ENCODE measurements around the gene PCNX2. TPM values are rescaled to one million over a fixed set of nuclear protein-coding genes. Genes with fewer than 3 reads are reported as not detected.

Gene PCNX2
- total and polyA plus RNA-seq, 2 of the 13 experiments (the other 11 are each of a cell fraction or from before 2014, with no cell fraction given), result 0.11 to 0.42 TPM

DNA sequence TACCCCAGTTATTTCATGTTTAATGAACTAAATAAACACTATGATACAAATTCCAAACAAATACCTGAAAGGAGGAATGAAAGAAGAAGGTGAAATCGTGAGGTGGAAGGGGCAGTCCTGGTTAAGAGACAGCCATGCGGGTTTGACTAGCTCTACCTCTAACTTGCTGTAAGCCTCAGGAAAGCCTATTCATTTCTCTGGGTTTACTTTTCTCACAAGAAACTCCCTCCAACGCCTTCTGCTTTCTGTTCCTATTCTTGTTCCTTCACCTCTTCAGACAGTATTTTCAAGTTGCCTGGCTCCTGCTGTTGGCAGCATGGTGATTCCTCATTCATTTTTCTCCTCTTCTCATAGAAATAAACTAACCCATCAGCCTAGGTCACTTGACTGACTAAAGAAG is 252.7 kb downstream of the PCNX2 start (continued):
- TF ChIP-seq, protein P1, sequence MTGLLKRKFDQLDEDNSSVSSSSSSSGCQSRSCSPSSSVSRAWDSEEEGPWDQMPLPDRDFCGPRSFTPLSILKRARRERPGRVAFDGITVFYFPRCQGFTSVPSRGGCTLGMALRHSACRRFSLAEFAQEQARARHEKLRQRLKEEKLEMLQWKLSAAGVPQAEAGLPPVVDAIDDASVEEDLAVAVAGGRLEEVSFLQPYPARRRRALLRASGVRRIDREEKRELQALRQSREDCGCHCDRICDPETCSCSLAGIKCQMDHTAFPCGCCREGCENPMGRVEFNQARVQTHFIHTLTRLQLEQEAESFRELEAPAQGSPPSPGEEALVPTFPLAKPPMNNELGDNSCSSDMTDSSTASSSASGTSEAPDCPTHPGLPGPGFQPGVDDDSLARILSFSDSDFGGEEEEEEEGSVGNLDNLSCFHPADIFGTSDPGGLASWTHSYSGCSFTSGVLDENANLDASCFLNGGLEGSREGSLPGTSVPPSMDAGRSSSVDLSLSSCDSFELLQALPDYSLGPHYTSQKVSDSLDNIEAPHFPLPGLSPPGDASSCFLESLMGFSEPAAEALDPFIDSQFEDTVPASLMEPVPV (CRISPR knock-in tag; IDR thresholded peaks at IDR 0.05), result no peak
- TF ChIP-seq SMYD3 (CRISPR knock-in tag; IDR thresholded peaks at IDR 0.05), result no peak
- TF ChIP-seq NRL (CRISPR knock-in tag; IDR thresholded peaks at IDR 0.05; ENCODE audit: borderline replicate concordance), result no peak
- TF ChIP-seq ZNF670 (CRISPR knock-in tag; IDR thresholded peaks at IDR 0.05; ENCODE audit: borderline replicate concordance), result no peak
- TF ChIP-seq ELF3 (CRISPR knock-in tag; IDR thresholded peaks at IDR 0.05), result no peak
- TF ChIP-seq ETV6 (CRISPR knock-in tag; conservative IDR thresholded peaks at IDR 0.05), result no peak
- TF ChIP-seq ATF1 (CRISPR knock-in tag; IDR thresholded peaks at IDR 0.05), result no peak
- no peak for TF ChIP-seq ZBTB21 (CRISPR knock-in tag; IDR thresholded peaks at IDR 0.05)
- TF ChIP-seq ZNF556 (CRISPR knock-in tag; IDR thresholded peaks at IDR 0.05; ENCODE audit: borderline replicate concordance), result no peak
- TF ChIP-seq MYNN (CRISPR knock-in tag; IDR thresholded peaks at IDR 0.05; ENCODE audit: low read depth), result no peak
- no peak for TF ChIP-seq FOXC1 (CRISPR knock-in tag; IDR thresholded peaks at IDR 0.05; ENCODE audit: borderline replicate concordance)

DNA sequence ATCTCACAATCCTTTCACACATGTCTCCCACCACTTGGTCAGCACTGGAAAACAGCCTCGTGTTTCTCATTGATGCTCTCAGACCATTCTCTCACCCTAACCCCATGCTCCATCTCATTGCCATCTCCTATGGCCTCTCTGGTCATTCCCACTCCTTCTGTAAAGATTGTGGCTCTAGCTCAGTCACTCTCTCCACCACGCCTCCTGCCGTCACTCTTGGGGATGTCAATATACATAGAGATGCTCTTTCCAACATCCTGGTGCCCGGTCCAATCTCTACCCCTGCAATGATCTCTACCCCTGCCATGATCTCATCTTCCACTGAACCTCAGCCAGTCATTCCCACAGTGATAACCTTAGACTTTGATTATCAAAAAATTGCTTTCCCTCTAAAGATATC is 255.0 kb downstream of the PCNX2 start:
- WGBS (ENCODE audit: low lambda C conversion rate), result 6% methylated on average over 4 of the region's 4 CpGs
- H3K27ac ChIP-seq (ENCODE audit: extremely low read length, insufficient read depth, low read length), result no peak overlapping the region
- no TSS peak for BruUV-seq (replicated peaks)
- H3K9ac ChIP-seq (ENCODE audit: insufficient read depth, low read depth, low read length), result no peak overlapping the region
- H2AFZ ChIP-seq (ENCODE audit: low read length), result no peak overlapping the region
- ATAC-seq (no peak), DNase-seq (ENCODE audit: low spot score) (no peak), FAIRE-seq (no peak)
- H3K27me3 ChIP-seq (ENCODE audit: control insufficient read depth in 1 of 2, insufficient read depth in 2 of 2, low read length in 2 of 2), result no peaks in the 10 kb centered on the region
- in situ Hi-C loops (cut with HindIII; ENCODE audit: extremely low pct_ligation_motif_present, low pct_unique_long_range_greater_than_20kb) (no loop called here), intact Hi-C loops (cut with micrococcal nuclease; ENCODE audit: unreplicated experiment) (no loop called here)
- TF ChIP-seq, protein P2, sequence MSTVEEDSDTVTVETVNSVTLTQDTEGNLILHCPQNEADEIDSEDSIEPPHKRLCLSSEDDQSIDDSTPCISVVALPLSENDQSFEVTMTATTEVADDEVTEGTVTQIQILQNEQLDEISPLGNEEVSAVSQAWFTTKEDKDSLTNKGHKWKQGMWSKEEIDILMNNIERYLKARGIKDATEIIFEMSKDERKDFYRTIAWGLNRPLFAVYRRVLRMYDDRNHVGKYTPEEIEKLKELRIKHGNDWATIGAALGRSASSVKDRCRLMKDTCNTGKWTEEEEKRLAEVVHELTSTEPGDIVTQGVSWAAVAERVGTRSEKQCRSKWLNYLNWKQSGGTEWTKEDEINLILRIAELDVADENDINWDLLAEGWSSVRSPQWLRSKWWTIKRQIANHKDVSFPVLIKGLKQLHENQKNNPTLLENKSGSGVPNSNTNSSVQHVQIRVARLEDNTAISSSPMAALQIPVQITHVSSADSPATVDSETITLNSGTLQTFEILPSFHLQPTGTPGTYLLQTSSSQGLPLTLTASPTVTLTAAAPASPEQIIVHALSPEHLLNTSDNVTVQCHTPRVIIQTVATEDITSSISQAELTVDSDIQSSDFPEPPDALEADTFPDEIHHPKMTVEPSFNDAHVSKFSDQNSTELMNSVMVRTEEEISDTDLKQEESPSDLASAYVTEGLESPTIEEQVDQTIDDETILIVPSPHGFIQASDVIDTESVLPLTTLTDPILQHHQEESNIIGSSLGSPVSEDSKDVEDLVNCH (CRISPR knock-in tag; IDR thresholded peaks at IDR 0.05), result no peak
- TF ChIP-seq, protein P3, sequence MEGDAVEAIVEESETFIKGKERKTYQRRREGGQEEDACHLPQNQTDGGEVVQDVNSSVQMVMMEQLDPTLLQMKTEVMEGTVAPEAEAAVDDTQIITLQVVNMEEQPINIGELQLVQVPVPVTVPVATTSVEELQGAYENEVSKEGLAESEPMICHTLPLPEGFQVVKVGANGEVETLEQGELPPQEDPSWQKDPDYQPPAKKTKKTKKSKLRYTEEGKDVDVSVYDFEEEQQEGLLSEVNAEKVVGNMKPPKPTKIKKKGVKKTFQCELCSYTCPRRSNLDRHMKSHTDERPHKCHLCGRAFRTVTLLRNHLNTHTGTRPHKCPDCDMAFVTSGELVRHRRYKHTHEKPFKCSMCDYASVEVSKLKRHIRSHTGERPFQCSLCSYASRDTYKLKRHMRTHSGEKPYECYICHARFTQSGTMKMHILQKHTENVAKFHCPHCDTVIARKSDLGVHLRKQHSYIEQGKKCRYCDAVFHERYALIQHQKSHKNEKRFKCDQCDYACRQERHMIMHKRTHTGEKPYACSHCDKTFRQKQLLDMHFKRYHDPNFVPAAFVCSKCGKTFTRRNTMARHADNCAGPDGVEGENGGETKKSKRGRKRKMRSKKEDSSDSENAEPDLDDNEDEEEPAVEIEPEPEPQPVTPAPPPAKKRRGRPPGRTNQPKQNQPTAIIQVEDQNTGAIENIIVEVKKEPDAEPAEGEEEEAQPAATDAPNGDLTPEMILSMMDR (CRISPR knock-in tag; IDR thresholded peaks at IDR 0.05), result 0 out of 2 replicates have a peak, but pooled peaks have one; percentile 9
- no peaks in the 10 kb centered on the region for H3K36me3 ChIP-seq (replicated peaks in 1 of 2; ENCODE audit: control insufficient read depth in 1 of 2, insufficient read depth in 2 of 2, low read length in 2 of 2)
- no peaks in the 10 kb centered on the region for H4K20me1 ChIP-seq (ENCODE audit: insufficient read depth, low read length)
- no peak overlapping the region for H3K4me2 ChIP-seq (ENCODE audit: low read depth, low read length)
- no peak overlapping the region for H3K4me3 ChIP-seq (replicated peaks in 1 of 3; ENCODE audit: insufficient read depth in 1 of 3, low read depth in 2 of 3, low read length in 3 of 3)
- CTCF ChIA-PET (ENCODE audit: low intra/inter-chr PET ratio, low total read pairs), result no interaction called here
- H3K9me3 ChIP-seq (ENCODE audit: low read length), result no peaks in the 10 kb centered on the region
- no peaks in the 10 kb centered on the region for H3K79me2 ChIP-seq (ENCODE audit: insufficient read depth, low read length)
- H3K4me1 ChIP-seq (ENCODE audit: insufficient read depth, low read length), result no peaks in the 10 kb centered on the region
- POLR2A ChIA-PET, result no interaction called here
